ENCODE data around the gene DDX56.
"Not testable (repeated sequence)": the region's sequence is repeated elsewhere in the genome, so short reads cannot be mapped to it uniquely, and the experiment has no call there.

DDX56 gene

GRCh38 chr7:44595934-44596635, 22.4 kb upstream of the DDX56 start:
- no peak for DNase-seq

DNA sequence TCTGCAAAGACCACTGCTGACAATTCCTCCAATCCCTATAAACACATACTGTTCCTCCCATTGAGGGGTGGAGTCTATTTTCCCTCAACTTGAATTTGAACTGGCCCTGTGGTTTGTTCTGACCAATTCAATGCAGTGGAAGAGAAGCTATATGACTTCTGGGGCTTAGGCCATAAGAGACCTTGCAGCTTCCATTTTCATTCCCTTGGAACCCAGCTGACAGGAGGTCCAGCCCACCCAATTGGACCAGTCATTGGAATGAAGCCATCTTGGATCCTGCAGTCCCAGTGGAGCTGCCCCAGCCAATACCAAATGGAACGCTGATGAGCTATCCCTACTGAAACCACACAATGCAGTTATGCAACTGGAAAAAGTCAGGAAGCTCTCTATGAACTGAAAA, 17.2 kb upstream of the DDX56 start:
- DNase-seq: no peak

DNA sequence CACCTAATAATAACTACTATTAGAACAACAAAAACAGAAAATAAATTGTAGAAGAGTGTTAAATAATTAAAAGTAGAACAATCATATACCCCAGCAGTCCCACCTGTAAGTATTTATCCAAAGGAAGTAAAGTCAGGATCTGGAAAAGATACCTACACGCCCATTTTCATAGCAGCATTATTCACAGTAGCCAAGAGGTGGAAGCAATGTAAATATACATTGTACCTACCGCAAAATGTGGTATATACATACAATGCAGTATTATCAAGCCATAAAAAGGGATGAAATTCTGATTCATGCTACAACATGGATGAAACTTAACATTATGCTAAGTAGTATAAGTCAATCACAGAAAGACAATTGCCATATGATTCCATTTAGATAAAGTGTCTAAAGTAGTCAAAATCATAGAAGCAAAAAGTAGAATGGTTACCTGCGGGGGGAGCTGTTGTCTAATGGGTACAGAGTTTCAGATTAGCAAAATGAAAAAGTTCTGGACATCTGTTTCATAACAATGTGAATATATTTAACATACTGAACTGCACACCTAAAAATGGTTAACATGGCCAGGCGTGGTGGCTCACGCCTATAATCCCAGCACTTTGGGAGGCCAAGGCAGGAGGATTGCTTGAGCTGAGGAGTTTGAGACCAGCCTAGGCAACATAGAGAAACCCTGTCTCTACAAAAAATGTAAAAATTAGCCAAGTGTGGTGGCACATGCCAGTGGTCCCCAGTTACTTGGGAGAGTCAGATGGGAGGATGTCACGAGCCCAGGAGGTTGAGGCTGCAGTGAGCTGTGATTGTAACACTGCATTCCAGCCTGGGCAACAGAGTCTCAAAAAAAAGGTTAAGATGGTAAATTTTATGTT, 14.4 kb upstream of the DDX56 start:
- DNase-seq: no peak

- no peak for DNase-seq
These were observed 9.6 kb upstream of the DDX56 start for GRCh38 chr7:44583146-44583865.

DNA sequence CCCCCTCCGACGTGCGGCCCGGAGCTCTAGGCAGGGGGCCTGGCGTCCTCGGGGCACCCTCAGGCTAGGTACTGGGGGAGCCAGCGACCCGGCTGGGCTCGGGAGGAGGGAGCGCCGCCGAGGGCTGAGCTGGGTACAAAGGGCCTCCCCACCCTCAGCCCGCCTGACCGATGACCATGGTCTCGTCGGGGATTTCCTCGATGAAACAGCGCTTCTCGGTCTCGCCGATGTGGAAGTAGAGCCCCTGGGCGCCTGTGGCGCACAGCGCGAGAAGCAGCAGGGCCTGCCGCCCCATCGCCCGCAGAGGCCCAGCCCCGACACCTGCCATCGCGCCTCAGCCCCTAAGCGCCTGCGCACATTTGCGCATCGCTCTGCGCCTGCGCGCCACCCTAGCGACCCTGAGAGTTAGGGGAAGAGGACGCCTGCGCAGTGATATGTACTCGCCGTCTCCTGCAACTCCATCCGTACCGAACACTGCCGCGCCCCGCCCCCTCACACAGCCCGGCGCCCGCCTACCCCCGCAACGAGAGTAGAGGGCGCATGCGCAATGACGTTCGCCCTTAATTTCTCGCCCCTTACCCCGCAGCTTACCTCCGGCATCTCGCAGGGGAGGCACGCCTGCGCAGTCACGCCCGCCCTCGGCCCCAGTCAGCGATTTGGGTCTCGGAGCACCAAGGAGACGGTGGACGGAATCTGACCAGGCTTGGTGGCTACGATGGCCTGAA, 8.3 kb upstream of the DDX56 start, which contains the start of gene TMED4:
TMED4 (minus strand) TSS at position 353 of the 725 bp plus-strand sequence; CDS start at position 328, 25 bp downstream.
- DNase-seq: peak; percentile 100

DNA sequence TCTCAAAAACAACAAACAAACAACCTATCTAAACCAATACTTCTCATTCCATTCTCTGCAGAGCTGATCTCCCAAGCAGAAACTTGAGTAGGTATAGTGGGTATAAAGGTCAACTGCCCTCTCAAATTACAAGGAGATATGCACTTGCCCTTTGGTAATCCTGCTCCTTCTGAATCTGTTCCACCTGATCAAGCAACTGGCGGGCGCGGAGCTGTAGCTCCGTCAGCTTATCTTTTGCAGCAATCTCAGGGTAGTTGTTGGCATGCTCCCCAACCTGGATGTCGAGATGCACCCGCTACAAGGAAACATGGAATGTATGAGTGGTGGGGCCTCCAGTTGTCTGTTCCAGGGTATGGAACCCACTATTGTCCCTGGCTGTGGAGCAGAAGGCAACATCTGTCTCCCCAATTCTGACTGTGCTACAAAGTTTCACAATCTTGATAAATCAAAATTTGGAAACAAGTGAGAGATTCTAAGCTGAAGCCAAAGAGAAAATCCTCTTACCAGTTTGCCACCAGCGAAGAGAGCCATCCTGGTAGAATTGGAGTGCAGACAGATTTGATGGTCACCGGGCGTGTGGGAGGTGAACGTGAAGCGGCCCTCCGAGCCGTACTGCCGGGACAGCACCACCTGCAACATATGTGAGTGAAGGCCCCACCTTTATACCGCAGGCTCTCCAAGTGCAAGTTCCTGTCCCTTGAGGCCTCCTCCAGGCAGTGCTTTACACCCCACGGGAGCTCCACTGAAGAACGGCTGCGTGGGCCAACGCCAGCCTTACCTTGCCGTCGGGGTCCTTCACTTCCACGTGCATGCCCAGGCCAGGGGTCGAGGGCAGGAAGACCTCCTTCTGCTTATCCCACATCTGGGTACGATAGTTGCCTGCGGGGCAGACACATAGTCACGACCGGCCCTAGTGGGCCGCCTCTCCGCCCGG, 7.5 kb upstream of the DDX56 start:
- DNase-seq: peak; percentile 22

- DNase-seq: no peak
These were observed 2.5 kb upstream of the DDX56 start for GRCh38 chr7:44576228-44576627.

DNA sequence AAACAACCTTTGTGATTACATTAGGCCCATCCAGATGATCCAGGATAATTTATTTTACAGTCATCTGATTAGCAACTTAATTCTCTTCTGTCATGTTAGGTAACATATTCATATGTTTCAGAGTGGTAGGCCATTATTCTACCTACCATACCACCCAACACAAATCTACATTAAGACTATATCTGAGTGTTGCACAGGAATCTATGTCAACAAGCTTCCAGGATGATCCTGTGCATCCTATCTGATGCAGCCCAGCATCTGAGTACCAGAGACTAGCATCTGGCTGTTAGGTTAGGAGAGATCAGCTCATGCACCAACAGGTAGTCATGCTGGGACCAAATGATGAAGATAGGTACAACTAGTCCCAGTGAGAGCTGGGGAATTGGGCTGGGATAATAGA, 1.3 kb upstream of the DDX56 start:
- no peak for DNase-seq

- no peak for DNase-seq
These were observed 672 bp upstream of the DDX56 start for GRCh38 chr7:44574287-44574872.

DNA sequence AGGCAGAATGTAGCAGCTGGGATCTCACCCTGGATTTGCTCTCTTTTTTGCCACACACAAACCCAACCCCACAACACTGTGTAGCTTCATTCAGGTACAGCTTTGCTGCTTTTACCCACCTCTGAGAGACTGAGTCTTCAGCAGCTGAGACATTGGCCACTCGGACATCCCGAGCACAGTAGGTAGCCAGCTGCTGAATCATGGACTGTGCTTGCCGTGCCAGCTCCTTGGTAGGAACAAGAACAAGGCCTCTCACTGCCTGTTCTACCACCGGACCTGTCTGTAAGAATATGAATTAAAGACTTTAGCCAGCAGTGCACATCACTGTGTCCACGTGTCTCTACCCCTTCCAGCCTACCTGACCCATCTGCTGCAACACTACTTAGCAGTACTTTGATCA, 937 bp downstream of the DDX56 start:
- DNase-seq: no peak

- DNase-seq: no peak
These were observed 3.7 kb downstream of the DDX56 start for GRCh38 chr7:44569959-44570358.

DNA sequence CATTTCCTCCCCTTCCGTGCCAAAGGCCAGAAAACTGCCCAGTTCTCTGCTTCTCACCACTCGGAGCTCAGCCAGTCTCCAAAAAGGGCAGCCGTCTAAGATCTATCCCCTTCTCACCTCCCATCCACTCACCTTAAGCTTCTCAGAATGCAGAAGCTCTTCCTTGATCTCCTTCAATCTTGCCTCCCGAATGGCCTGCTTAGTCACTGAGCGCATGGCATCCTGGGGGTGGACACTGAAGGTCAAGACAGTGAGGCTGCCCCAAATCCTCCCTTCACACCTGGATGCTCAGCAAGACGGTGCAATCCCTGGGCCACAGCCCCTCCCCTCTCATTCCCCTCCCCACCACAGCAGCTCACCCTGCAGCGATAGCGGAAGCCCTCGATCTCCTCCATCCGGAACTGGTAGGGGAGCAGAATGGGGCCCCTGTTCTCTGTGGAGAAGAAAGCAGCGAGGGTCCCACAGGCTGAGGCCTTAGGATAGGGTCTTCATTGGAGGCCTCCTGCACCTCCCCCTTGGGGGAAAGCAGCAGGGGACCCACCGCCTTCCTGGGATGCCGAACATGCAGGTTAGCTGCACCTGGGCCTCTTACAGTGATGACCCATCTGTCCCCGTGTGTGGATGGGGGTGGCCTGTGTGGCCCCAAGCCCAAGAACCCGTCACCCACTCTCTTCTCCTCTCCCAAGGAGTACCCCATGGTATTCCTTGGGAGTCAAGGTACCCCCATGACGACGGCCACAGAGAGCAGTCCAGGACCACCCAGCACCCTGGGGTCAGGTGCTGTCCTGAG, 4.7 kb downstream of the DDX56 start:
- DNase-seq: no peak

- DNase-seq: no peak
These were observed 5.8 kb downstream of the DDX56 start for GRCh38 chr7:44567884-44568283.

DNA sequence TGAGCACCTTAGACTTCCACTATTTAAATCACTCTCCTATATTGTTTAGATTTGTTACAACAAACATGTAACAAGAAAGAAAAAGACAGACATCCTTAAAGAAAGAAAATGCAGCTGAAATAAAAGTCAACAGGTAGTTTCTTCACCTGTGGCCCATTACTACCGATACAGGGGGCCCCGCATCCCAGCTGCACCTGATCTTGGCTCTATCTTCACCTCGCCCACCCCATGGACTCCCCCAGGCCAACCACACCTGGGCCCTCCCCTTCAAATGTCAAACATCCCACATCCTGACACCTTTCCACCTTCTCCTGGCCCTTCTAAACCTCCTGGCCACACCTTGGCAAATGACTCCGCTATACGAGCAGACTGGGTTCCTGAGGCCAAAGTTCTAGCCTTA, 7.0 kb downstream of the DDX56 start:
- no peak for DNase-seq

DNA sequence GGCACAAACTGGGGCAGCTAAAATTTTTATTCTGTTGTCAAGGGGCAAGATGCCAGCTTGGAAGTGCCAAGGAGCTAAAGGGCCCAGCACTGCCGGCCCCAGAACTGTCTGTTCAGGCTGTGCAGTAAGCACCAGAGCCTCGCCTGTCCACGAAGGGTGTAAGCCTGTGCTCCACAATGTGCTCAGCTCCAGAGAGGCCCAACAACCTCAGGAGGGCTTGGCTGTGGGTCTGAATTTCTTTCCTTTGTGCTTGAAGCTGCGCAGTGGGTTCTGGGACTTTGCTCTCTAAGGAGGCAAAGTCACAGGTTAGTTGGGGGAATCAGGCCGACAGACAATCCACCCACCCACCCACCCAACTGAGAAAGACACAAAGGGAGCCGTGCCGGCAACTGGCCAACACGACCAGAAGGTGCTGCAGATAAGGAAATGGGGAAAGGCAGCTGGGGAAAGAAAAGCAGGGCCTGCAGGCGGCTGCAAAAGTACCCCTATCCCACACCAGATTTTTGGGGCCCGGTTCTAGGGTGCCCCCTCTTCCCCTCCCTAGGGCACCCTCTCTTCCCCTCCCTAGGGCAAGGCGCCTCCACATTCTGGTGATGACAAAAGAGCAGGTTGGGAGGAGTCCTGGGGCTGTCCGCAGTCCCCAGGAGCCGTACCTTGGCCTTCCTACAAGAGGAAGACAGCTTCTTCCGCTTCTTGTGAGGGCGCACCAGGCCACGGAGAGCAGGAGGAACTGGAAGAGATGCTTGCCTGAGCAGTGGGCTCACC, 7.7 kb downstream of the DDX56 start:
- no peak for DNase-seq

GRCh38 chr7:44565097-44565794, 8.5 kb downstream of the DDX56 start:
- peak; percentile 45 for DNase-seq

GRCh38 chr7:44564606-44565005, 9.1 kb downstream of the DDX56 start:
- DNase-seq: no peak

GRCh38 chr7:44563171-44563679, 10.5 kb downstream of the DDX56 start:
- no peak for DNase-seq

- DNase-seq: not testable (repeated sequence)
These were observed 11.1 kb downstream of the DDX56 start for GRCh38 chr7:44562622-44562962.

All from activated CD4-positive, alpha-beta T cell treated with anti-CD3 and anti-CD28 coated beads for 1 hour (primary cell).